K562 (cell line): ENCODE data around the gene C1orf198. TPM values are rescaled to one million over a fixed set of nuclear protein-coding genes. Genes with fewer than 3 reads are reported as not detected.

Experiments used
- ARNT ChIP-seq, 2 experiments: fragments of 450-650 bp; IDR thresholded peaks; 2 replicates each; pipeline ENCODE4 v1.6.1; 2016; ENCODE audit warnings: mild to moderate bottlenecking in 1 of 2
- MAFG ChIP-seq: fragments of 450-650 bp; conservative IDR thresholded peaks from 2 replicates; pipeline ENCODE4 v1.6.1; 2016; ENCODE audit warnings: missing genetic modification characterization, missing compliant biosample characterization
- NFE2 ChIP-seq: IDR thresholded peaks from 2 replicates; pipeline ENCODE4 v1.6.1; 2014; ENCODE audit warnings: antibody characterized with exemption, low read depth
- RB1 ChIP-seq: fragments of 450-650 bp; IDR thresholded peaks from 2 replicates; pipeline ENCODE4 v1.6.1; 2017; ENCODE audit warnings: low read depth, mild to moderate bottlenecking
- ZBTB11 ChIP-seq, 3 experiments: fragments of 200-800 bp in 1 of 3; fragments of 250-450 bp in 1 of 3; fragments of 450-650 bp in 1 of 3; sonication (Bioruptor Pico) in 1 of 3; sonication (Bioruptor generic) in 1 of 3; formaldehyde crosslinking in 1 of 3; IDR thresholded peaks; 2 replicates each; pipeline versions ENCODE4 v1.6.1 to v1.8.0; 2016 to 2022; ENCODE audit warnings: mild to moderate bottlenecking in 2 of 3, missing genetic modification characterization in 2 of 3, missing compliant biosample characterization in 1 of 3, moderate library complexity in 1 of 3
- ZNF561 ChIP-seq: fragments of 450-650 bp; formaldehyde crosslinking; conservative IDR thresholded peaks from 2 replicates; pipeline ENCODE4 v1.4.0; 2020; ENCODE audit warnings: mild to moderate bottlenecking, moderate library complexity
- polyA plus RNA-seq, 8 experiments: library from polyadenylated mRNA; depleted of rRNA in 4 of 8; stranded (reverse) in 5 of 8; unstranded in 3 of 8; fragments of >200 nt; fragmentation: Nextera tagmentation in 2 of 8; fragmentation: Illumina TruSeq in 1 of 8; extraction: Ambion mirVana in 2 of 8; extraction: Trizol in 1 of 8; gene quantifications; 2 replicates each; pipeline versions ENCODE4 v1.2.1 to v1.2.3, GENCODE V29; 2011 to 2014; ENCODE audit warnings: inconsistent platforms in 1 of 8, missing spikeins in 1 of 8
- total RNA-seq, 7 experiments: library from RNA; depleted of rRNA in 6 of 7; stranded (reverse); fragments of >200 nt in 6 of 7; fragmentation: Illumina TruSeq in 2 of 7; extraction: Trizol in 2 of 7; gene quantifications; 2 replicates each; pipeline versions ENCODE4 v1.2.1 to v1.2.3, GENCODE V29; 2011 to 2021; ENCODE audit warnings: low replicate concordance in 1 of 7
- TF ChIP-seq, protein P1 (sequence below): fragments of 450-650 bp; IDR thresholded peaks from 2 replicates; pipeline ENCODE4 v1.6.1; 2016; ENCODE audit warnings: missing biosample characterization, missing genetic modification characterization
- TF ChIP-seq, protein P2 (sequence below): fragments of 450-650 bp; formaldehyde crosslinking; IDR thresholded peaks from 2 replicates; pipeline ENCODE4 v1.4.0; 2020; ENCODE audit warnings: mild to moderate bottlenecking, moderate library complexity

Gene C1orf198
- total and polyA plus RNA-seq, 9 of the 15 experiments (the other 6 are each of a cell fraction or from before 2014, with no cell fraction given), result 2.0 to 15.1 (median 10.4) TPM

GRCh38 chr1:230866171-230867070 lies 1.9 kb downstream of the C1orf198 start (continued):
- TF ChIP-seq, protein P1, sequence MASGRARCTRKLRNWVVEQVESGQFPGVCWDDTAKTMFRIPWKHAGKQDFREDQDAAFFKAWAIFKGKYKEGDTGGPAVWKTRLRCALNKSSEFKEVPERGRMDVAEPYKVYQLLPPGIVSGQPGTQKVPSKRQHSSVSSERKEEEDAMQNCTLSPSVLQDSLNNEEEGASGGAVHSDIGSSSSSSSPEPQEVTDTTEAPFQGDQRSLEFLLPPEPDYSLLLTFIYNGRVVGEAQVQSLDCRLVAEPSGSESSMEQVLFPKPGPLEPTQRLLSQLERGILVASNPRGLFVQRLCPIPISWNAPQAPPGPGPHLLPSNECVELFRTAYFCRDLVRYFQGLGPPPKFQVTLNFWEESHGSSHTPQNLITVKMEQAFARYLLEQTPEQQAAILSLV (tag), result no peak
- TF ChIP-seq NFE2 (peak; percentile 45; the same call in 1 of the 2 replicates), ZNF561 (CRISPR knock-in tag) (no peak), MAFG (tag) (peak; percentile 68), RB1 (no peak), ARNT (IDR thresholded peaks at IDR 0.05) (no peak), ZBTB11 (CRISPR knock-in tag; IDR thresholded peaks at IDR 0.05) (no peak)
- TF ChIP-seq, protein P2, sequence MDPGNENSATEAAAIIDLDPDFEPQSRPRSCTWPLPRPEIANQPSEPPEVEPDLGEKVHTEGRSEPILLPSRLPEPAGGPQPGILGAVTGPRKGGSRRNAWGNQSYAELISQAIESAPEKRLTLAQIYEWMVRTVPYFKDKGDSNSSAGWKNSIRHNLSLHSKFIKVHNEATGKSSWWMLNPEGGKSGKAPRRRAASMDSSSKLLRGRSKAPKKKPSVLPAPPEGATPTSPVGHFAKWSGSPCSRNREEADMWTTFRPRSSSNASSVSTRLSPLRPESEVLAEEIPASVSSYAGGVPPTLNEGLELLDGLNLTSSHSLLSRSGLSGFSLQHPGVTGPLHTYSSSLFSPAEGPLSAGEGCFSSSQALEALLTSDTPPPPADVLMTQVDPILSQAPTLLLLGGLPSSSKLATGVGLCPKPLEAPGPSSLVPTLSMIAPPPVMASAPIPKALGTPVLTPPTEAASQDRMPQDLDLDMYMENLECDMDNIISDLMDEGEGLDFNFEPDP (CRISPR knock-in tag), result no peak
